ENCODE measurements around the gene PTPRN2. TPM values are rescaled to one million over a fixed set of nuclear protein-coding genes. Genes with fewer than 3 reads are reported as not detected.

Gene PTPRN2
- total RNA-seq, 1 experiment from 2014 or later = 0.11 TPM

DNA sequence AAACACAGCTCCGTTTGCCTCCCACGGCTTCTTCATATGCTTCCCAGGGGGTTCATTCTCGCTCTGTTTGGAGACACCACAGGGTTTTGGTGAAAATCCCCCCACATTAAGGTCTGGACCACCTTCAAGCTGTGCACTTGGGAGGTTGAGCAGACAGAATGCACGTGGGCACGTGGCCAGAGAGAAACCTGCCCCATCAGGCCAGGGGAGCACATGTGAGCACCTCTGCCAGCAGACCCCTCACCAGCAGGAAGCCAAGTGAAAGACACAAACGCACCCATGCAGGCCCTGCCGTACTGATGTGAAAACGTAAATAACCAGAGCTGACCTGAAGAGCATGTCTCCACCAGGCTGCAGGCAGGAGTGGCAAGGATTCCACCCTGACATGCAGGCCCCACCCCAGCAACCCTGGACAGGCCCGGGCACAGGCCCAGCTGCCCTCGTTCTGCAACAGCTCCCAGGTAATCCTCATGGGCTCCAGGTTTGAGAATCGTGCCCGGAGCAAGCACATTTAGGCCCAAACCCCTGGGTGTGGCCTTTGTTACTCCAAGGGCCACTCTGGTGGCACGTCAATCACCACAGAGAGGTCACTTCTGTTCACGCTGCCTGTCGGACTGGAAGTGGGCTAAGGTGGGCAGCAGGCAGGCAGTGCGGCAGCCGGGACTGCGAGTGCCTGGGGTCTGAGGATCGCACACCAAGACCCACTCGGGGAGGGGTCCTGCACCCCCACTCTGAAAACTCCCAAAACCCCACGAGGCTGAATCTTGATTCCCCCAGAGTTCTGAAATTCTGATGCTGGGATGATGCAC is 184.4 kb downstream of the PTPRN2 start:
- DNase-seq (ENCODE audit: low spot score) = no peak
- no peak overlapping the region for H3K4me3 ChIP-seq (ENCODE audit: low read depth, low read length, poor library complexity, severe bottlenecking)
- BruUV-seq (replicated peaks) = no TSS peak
- H3K27me3 ChIP-seq (replicated peaks; ENCODE audit: insufficient read depth, low read depth, low read length, poor library complexity) = no peaks in the 10 kb centered on the region
- intact Hi-C loops (cut with micrococcal nuclease; ENCODE audit: unreplicated experiment) = no loop called here
- H3K4me1 ChIP-seq (ENCODE audit: insufficient read depth, low read length, poor library complexity, severe bottlenecking) = no peaks in the 10 kb centered on the region
- no peaks in the 10 kb centered on the region for H3K36me3 ChIP-seq (ENCODE audit: insufficient read depth, low read length, poor library complexity, severe bottlenecking)
- TF ChIP-seq EZH2 (IDR thresholded peaks at IDR 0.05; ENCODE audit: borderline replicate concordance, low read depth, low read length, poor library complexity, severe bottlenecking) = no peak
- TF ChIP-seq, protein P1, sequence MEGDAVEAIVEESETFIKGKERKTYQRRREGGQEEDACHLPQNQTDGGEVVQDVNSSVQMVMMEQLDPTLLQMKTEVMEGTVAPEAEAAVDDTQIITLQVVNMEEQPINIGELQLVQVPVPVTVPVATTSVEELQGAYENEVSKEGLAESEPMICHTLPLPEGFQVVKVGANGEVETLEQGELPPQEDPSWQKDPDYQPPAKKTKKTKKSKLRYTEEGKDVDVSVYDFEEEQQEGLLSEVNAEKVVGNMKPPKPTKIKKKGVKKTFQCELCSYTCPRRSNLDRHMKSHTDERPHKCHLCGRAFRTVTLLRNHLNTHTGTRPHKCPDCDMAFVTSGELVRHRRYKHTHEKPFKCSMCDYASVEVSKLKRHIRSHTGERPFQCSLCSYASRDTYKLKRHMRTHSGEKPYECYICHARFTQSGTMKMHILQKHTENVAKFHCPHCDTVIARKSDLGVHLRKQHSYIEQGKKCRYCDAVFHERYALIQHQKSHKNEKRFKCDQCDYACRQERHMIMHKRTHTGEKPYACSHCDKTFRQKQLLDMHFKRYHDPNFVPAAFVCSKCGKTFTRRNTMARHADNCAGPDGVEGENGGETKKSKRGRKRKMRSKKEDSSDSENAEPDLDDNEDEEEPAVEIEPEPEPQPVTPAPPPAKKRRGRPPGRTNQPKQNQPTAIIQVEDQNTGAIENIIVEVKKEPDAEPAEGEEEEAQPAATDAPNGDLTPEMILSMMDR (conservative IDR thresholded peaks at IDR 0.05; ENCODE audit: low read depth, low read length) = no peak
- POLR2A ChIA-PET (ENCODE audit: low non-redundant PET) = no interaction called here
- peaks cover 3% of the 10 kb centered on the region for H3K9me3 ChIP-seq (ENCODE audit: low read depth, low read length, poor library complexity, severe bottlenecking)
- CTCF ChIA-PET = no interaction called here
- H3K27ac ChIP-seq (ENCODE audit: low read depth, low read length, poor library complexity, severe bottlenecking) = no peak overlapping the region

DNA sequence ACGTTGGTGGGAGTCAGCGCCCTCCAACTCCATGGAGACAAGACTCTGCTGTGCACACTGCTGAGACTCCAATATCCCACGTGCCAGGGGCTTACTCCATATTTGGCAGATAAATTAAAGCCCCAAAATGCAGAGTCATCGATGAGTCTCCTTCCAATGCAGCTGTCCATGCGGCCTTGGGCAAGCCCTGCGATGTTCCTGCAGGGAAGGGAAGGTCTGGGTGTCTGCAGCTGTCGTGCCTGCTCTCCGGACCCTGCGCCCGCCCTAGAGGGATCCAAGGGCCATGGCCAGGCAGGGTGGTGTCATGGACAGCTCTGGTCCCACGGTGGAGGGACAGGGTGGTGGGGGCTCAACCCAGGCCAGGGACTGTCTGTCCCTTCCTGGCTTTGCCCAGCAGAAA is 185.2 kb downstream of the PTPRN2 start:
- Histone ChIP-seq H3K4me3 (ENCODE audit: low read depth, low read length, poor library complexity, severe bottlenecking) (no peak overlapping the region), H3K27me3 (replicated peaks; ENCODE audit: insufficient read depth, low read depth, low read length, poor library complexity) (no peaks in the 10 kb centered on the region), H3K4me1 (ENCODE audit: insufficient read depth, low read length, poor library complexity, severe bottlenecking) (no peaks in the 10 kb centered on the region), H3K27ac (ENCODE audit: low read depth, low read length, poor library complexity, severe bottlenecking) (no peak overlapping the region), H3K9me3 (ENCODE audit: low read depth, low read length, poor library complexity, severe bottlenecking) (peaks cover 3% of the 10 kb centered on the region), H3K36me3 (ENCODE audit: insufficient read depth, low read length, poor library complexity, severe bottlenecking) (no peaks in the 10 kb centered on the region)
- ChIA-PET CTCF (no interaction called here), POLR2A (ENCODE audit: low non-redundant PET) (no interaction called here)
- TF ChIP-seq EZH2 (IDR thresholded peaks at IDR 0.05; ENCODE audit: borderline replicate concordance, low read depth, low read length, poor library complexity, severe bottlenecking) = no peak
- TF ChIP-seq, protein P1 (conservative IDR thresholded peaks at IDR 0.05; ENCODE audit: low read depth, low read length) = no peak
- intact Hi-C loops (cut with micrococcal nuclease; ENCODE audit: unreplicated experiment) = no loop called here
- no TSS peak for BruUV-seq (replicated peaks)
- no peak for DNase-seq (ENCODE audit: low spot score)

DNA sequence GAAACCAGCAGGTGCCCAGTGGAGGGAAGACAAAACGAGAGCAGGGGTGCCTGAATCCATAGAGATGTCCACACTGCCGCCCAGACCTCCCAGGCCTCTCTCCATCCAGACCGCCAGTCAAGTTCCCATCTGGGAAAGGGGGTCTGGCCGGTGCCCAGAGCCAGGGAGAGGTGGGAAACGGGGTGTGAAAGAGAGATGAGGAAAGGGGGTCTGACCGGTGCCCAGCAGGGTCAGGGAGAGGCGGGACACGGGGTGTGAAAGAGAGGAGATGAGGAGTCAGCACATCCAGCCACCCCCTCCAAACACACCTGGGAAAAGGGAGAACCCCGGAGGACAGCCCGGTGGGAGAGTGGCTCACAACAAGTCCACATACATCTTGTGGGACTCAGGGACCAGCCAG is 185.8 kb downstream of the PTPRN2 start:
- CTCF ChIA-PET = no interaction called here
- H3K27ac ChIP-seq (ENCODE audit: low read depth, low read length, poor library complexity, severe bottlenecking) = no peak overlapping the region
- no peaks in the 10 kb centered on the region for H3K27me3 ChIP-seq (replicated peaks; ENCODE audit: insufficient read depth, low read depth, low read length, poor library complexity)
- intact Hi-C loops (cut with micrococcal nuclease; ENCODE audit: unreplicated experiment) = no loop called here
- no peak for TF ChIP-seq EZH2 (IDR thresholded peaks at IDR 0.05; ENCODE audit: borderline replicate concordance, low read depth, low read length, poor library complexity, severe bottlenecking)
- TF ChIP-seq, protein P1 (conservative IDR thresholded peaks at IDR 0.05; ENCODE audit: low read depth, low read length) = no peak
- no peaks in the 10 kb centered on the region for H3K36me3 ChIP-seq (ENCODE audit: insufficient read depth, low read length, poor library complexity, severe bottlenecking)
- H3K4me1 ChIP-seq (ENCODE audit: insufficient read depth, low read length, poor library complexity, severe bottlenecking) = no peaks in the 10 kb centered on the region
- DNase-seq (ENCODE audit: low spot score) = no peak
- no TSS peak for BruUV-seq (replicated peaks)
- no peak overlapping the region for H3K4me3 ChIP-seq (ENCODE audit: low read depth, low read length, poor library complexity, severe bottlenecking)
- peaks cover 2% of the 10 kb centered on the region for H3K9me3 ChIP-seq (ENCODE audit: low read depth, low read length, poor library complexity, severe bottlenecking)
- POLR2A ChIA-PET (ENCODE audit: low non-redundant PET) = no interaction called here

Data from A673 (cell line).